ENCODE measurements around the gene ARRDC2.

- TF ChIP-seq CTCF (IDR thresholded peaks at IDR 0.05; ENCODE audit: low read depth, low read length) (no peak), MAX (IDR thresholded peaks at IDR 0.05; ENCODE audit: low read depth, low read length) (no peak)
Observed at GRCh38 chr19:17975032-17975431, 32.9 kb upstream of the ARRDC2 start.

Measured in NB4 (cell line).